NCI-H510A (cell line): Measurements from ENCODE around the gene HIP1R.
"Not testable (repeated sequence)": the region's sequence is repeated elsewhere in the genome, so short reads cannot be mapped to it uniquely, and the experiment has no call there.

Source experiments
- DNase-seq: peaks from one replicate; lab custom pipeline; 2025; lab: John Stamatoyannopoulos, UW

HIP1R gene

GRCh38 chr12:122893208-122894153 lies 58.2 kb downstream of the HIP1R start:
- no peak for DNase-seq

- DNase-seq, result no peak
Observed at GRCh38 chr12:122894193-122895121, 59.2 kb downstream of the HIP1R start.

GRCh38 chr12:122895320-122895703 lies 60.1 kb downstream of the HIP1R start:
- DNase-seq, result no peak

- DNase-seq, result peak; percentile 90
Observed at GRCh38 chr12:122895704-122896636, 60.7 kb downstream of the HIP1R start, which contains the start of gene VPS37B. Gene VPS37B (minus strand): TSS chr12:122896124. CDS start chr12:122896062, 62 bp downstream.

- DNase-seq, result no peak
Observed at GRCh38 chr12:122896662-122897061, 61.4 kb downstream of the HIP1R start.

GRCh38 chr12:122899887-122900286 lies 64.6 kb downstream of the HIP1R start:
- no peak for DNase-seq

- no peak for DNase-seq
Observed at GRCh38 chr12:122902854-122903692, 67.8 kb downstream of the HIP1R start.

- DNase-seq, result no peak
Observed at GRCh38 chr12:122903693-122904034, 68.4 kb downstream of the HIP1R start.

- not testable (repeated sequence) for DNase-seq
Observed at GRCh38 chr12:122905258-122905657, 70.0 kb downstream of the HIP1R start.

- DNase-seq, result no peak
Observed at GRCh38 chr12:122908915-122909314, 73.7 kb downstream of the HIP1R start.

- peak; percentile 65 for DNase-seq
Observed at GRCh38 chr12:122909442-122910288, 74.4 kb downstream of the HIP1R start.
